HL-60 (cell line): Measurements from ENCODE around the gene POR.

ENCODE experiments used
- CTCF ChIP-seq: IDR thresholded peaks from one replicate; pipeline ENCODE4 v1.5.1; 2011; ENCODE audit warnings: low read length, control low read depth, inconsistent platforms; ENCODE audit not compliant: insufficient read depth
- POLR2AphosphoS5 ChIP-seq: IDR thresholded peaks from 2 replicates; pipeline ENCODE4 v1.6.1; 2012; ENCODE audit warnings: low read depth
- REST ChIP-seq: IDR thresholded peaks from 2 replicates; pipeline ENCODE4 v1.6.1; 2012; ENCODE audit warnings: low read depth; ENCODE audit not compliant: insufficient replicate concordance
- SPI1 ChIP-seq: IDR thresholded peaks from 2 replicates; pipeline ENCODE4 v1.6.1; 2012; ENCODE audit warnings: low read depth, mild to moderate bottlenecking, borderline replicate concordance

- TF ChIP-seq CTCF = no peak
- TF ChIP-seq SPI1 = no peak
- no peak for TF ChIP-seq REST
- TF ChIP-seq POLR2AphosphoS5 = no peak
Measured at GRCh38 chr7:75875113-75876080, 39.6 kb upstream of the POR start.
